Astrocyte of the hippocampus (primary cell): ENCODE measurements around the gene SCFD2.

Experiments
- DNase-seq: peaks from one replicate; pipeline ENCODE4 v3.0.0; 2011; ENCODE audit warnings: low read depth, low spot score

SCFD2 gene

GRCh38 chr4:52833941-52834525, 531.8 kb downstream of the SCFD2 start:
- peak; percentile 43 for DNase-seq

- DNase-seq, result no peak
These were observed 540.3 kb downstream of the SCFD2 start for GRCh38 chr4:52825460-52826090.

GRCh38 chr4:52824603-52825459, 541.0 kb downstream of the SCFD2 start:
- DNase-seq, result peak; percentile 75

GRCh38 chr4:52824270-52824602, 541.6 kb downstream of the SCFD2 start:
- DNase-seq, result no peak

GRCh38 chr4:52823702-52824092, 542.2 kb downstream of the SCFD2 start:
- DNase-seq, result no peak
